Heart left ventricle (tissue), 16 donors: ENCODE results near the gene CNGB1. TPM values are rescaled to one million over a fixed set of nuclear protein-coding genes. Genes with fewer than 3 reads are reported as not detected.

Source experiments
- ATAC-seq, 4 donors: fragments of 200-7000 bp; cut with Tn5 transposase; one replicate each; pipeline ENCODE4 v1.9.1; 2020 to 2022; ENCODE audit warnings: moderate library complexity in 4 of 4, mild to moderate bottlenecking in 3 of 4, moderate number of reproducible peaks in 1 of 4
- DNase-seq, 5 donors: peaks; one replicate each; pipeline ENCODE4 v3.0.0-alpha.2; 2020
- H3K27ac ChIP-seq, 12 donors: fragments of 200-600 bp; sonication (generic) in 4 of 12; one replicate each; pipeline versions ENCODE4 v1.5.0 to v1.8.0; 2016 to 2022; ENCODE audit warnings: mild to moderate bottlenecking in 2 of 12
- H3K27me3 ChIP-seq, 9 donors: fragments of 200-600 bp; sonication (generic) in 2 of 9; one replicate each; pipeline versions ENCODE4 v1.5.1 to v1.8.0; 2016 to 2022; ENCODE audit warnings: mild to moderate bottlenecking in 3 of 9
- H3K36me3 ChIP-seq, 9 donors: fragments of 200-600 bp; sonication (generic) in 2 of 9; one replicate each; pipeline versions ENCODE4 v1.5.0 to v1.8.0; 2018 to 2022; ENCODE audit warnings: mild to moderate bottlenecking in 2 of 9
- H3K4me1 ChIP-seq, 12 donors: fragments of 200-600 bp; sonication (generic) in 4 of 12; one replicate each; pipeline versions ENCODE4 v1.5.0 to v1.8.0; 2016 to 2022; ENCODE audit warnings: mild to moderate bottlenecking in 3 of 12
- H3K4me3 ChIP-seq, 12 donors: fragments of 200-600 bp; sonication (generic) in 4 of 12; one replicate each; pipeline versions ENCODE4 v1.5.0 to v1.8.0; 2017 to 2022; ENCODE audit warnings: mild to moderate bottlenecking in 9 of 12, moderate library complexity in 4 of 12
- H3K9me3 ChIP-seq, 12 donors: fragments of 200-600 bp; sonication (generic) in 4 of 12; one replicate each; pipeline versions ENCODE4 v1.5.0 to v1.8.0; 2016 to 2022; ENCODE audit warnings: mild to moderate bottlenecking in 1 of 12
- POLR2A ChIP-seq, 2 donors: fragments of 450-650 bp; IDR thresholded peaks; one replicate each; pipeline ENCODE4 v1.6.1; 2017; ENCODE audit warnings: antibody characterized with exemption in 2 of 2, mild to moderate bottlenecking in 2 of 2, moderate library complexity in 2 of 2
- WGBS, 4 donors: extraction: QIAGEN DNeasy Blood & Tissue Kit in 2 of 4; methylation state at CpG; one replicate each; pipeline versions ENCODE4 v1.1.5 to v1.1.7; 2013 to 2018; 5-methylcytosine and 5-hydroxymethylcytosine counted together
- intact Hi-C, 10 donors: fragments of 100-400 bp; cut with DNase I; formaldehyde crosslinking; loops; one replicate each; pipeline versions ENCODE4 v1.11.1 to v1.14.2; 2022
- polyA plus RNA-seq, 2 donors: library from polyadenylated mRNA; stranded (reverse); fragments of 200-250 nt; gene quantifications; one replicate each; pipeline ENCODE4 v1.2.3, GENCODE V29; 2013
- total RNA-seq, 9 donors: library from RNA; depleted of rRNA in 2 of 9; stranded (reverse); fragments of >200 nt in 2 of 9; fragmentation: NEBNext Ultra II Directional in 3 of 9; extraction: Animal tissue kit (Norgen Biotek cat#: 25700) in 3 of 9; gene quantifications; one replicate each; pipeline versions ENCODE4 v1.1.0 to v1.2.4, GENCODE V29; 2016 to 2023
- TF ChIP-seq, protein P1 (sequence below), 12 donors: fragments of 200-600 bp; sonication (generic) in 4 of 12; IDR thresholded peaks; one replicate each; pipeline versions ENCODE4 v1.5.0 to v1.8.0; 2018 to 2022; ENCODE audit warnings: antibody characterized with exemption in 12 of 12, mild to moderate bottlenecking in 5 of 12
- donor health status: ischemic (EF 13 %, LVEDD 7.1; RV severe dilation, severe dysfunction).
- donor health status: healthy with polysubstance abuse.
- donor health status: DM: no; HTN: yes; CAD: no.
- donor health status: DM: no; HTN: no; CAD: no.
- donor health status: ischemic (EF 25% LVEDD 6.9; RV normal size, moderate dysfunction).
- donor health status: ischemic (EF 25% LVEDD 5.7; RV mildly dilated, moderate dysfunction).
- donor health status: healthy.
- donor health status: DM: yes; HTN: yes; CAD: no.
- donor health status: ischemic (EF 35%, LVEDD 5.7; RV mildly dilated, moderate dysfunction).
- donor health status: nonischemic (EF 11% LVEDD 7.7; RV severe dilation, severe dysfunction).
- donor health status: DM: yes; HTN: yes; CAD: no.
- donor health status: PGD.
- donor health status: ischemic (EF 29% LVEDD 5.4; RV normal size, mild dysfunction).
- donor health status: nonischemic (EF 23%, LVEDD 6.1; RV moderate dilation, normal function).

CNGB1 gene
- total and polyA plus RNA-seq, 11 donors: not detected

GRCh38 chr16:57985204-57986181, 14.6 kb upstream of the CNGB1 start:
- intact Hi-C loops: loop anchor here in 1 of 10 donors (10.0 kb wide), 1 partner anchor 401 kb away; no protein-coding TSS in a partner anchor

GRCh38 chr16:57984443-57985203, 13.7 kb upstream of the CNGB1 start:
- intact Hi-C loops: loop anchor here in 1 of 10 donors (10.0 kb wide), 1 partner anchor 400 kb away; no protein-coding TSS in a partner anchor
- TF ChIP-seq, protein P1, sequence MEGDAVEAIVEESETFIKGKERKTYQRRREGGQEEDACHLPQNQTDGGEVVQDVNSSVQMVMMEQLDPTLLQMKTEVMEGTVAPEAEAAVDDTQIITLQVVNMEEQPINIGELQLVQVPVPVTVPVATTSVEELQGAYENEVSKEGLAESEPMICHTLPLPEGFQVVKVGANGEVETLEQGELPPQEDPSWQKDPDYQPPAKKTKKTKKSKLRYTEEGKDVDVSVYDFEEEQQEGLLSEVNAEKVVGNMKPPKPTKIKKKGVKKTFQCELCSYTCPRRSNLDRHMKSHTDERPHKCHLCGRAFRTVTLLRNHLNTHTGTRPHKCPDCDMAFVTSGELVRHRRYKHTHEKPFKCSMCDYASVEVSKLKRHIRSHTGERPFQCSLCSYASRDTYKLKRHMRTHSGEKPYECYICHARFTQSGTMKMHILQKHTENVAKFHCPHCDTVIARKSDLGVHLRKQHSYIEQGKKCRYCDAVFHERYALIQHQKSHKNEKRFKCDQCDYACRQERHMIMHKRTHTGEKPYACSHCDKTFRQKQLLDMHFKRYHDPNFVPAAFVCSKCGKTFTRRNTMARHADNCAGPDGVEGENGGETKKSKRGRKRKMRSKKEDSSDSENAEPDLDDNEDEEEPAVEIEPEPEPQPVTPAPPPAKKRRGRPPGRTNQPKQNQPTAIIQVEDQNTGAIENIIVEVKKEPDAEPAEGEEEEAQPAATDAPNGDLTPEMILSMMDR (IDR thresholded peaks at IDR 0.05): no peak
- no peak for TF ChIP-seq POLR2A (IDR thresholded peaks at IDR 0.05)
- no peaks in the 10 kb centered on the region for H3K9me3 ChIP-seq
- DNase-seq (peak; percentile 79 to 95 (median 87)), ATAC-seq (peak; percentile 59 to 91 (median 89))
- H3K27me3 ChIP-seq: peaks cover 0 to 12% (median 0%) of the 10 kb centered on the region in 9 donors
- H3K4me1 ChIP-seq: peaks cover 0 to 22% (median 10%) of the 10 kb centered on the region in 12 donors
- H3K36me3 ChIP-seq: no peaks in the 10 kb centered on the region
- WGBS, 4 donors: 9 to 15% (median 12%) methylated on average over 52 to 64 of the region's 64 CpGs
- H3K4me3 ChIP-seq: peak overlapping the region; percentile 34 to 67 (median 58)
- H3K27ac ChIP-seq: peak overlapping the region in 1 of 12 donors; percentile 47

More at GRCh38 chr16:57985204-57986181, 14.6 kb upstream of the CNGB1 start:
- H3K27ac ChIP-seq: peak overlapping the region in 1 of 12 donors; percentile 47
- peak overlapping the region; percentile 34 to 67 (median 58) for H3K4me3 ChIP-seq
- H3K36me3 ChIP-seq: no peaks in the 10 kb centered on the region
- DNase-seq: peak in 1 of 5 donors; percentile 66
- TF ChIP-seq, protein P1 (IDR thresholded peaks at IDR 0.05): no peak
- TF ChIP-seq POLR2A (IDR thresholded peaks at IDR 0.05): no peak
- H3K4me1 ChIP-seq: peaks cover 0 to 22% (median 10%) of the 10 kb centered on the region in 12 donors
- H3K27me3 ChIP-seq: peaks cover 0 to 12% (median 0%) of the 10 kb centered on the region in 9 donors
- peak; percentile 21 to 50 (median 32) for ATAC-seq
- no peaks in the 10 kb centered on the region for H3K9me3 ChIP-seq
- WGBS, 4 donors: 17 to 32% (median 25%) methylated on average over 35 to 62 of the region's 62 CpGs

DNA sequence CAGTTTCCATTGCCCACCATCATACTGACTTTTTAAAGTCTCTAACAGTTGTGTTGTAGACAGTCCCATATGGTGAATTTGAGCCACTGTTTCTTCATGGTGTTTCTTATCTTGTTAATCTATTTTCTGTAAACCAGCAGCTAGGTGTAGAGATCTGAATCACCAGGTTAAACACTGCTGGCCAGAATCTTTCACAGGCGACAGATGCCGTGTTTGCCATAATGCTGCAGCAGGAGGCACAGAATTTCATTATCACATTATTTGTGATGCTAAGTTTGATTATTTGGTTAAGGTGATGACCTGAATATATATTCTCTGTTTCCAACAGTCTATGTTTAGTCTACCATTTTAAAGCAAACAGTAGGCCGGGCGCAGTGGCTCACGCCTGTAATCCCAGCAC, 11.5 kb upstream of the CNGB1 start:
- Histone ChIP-seq H3K27ac (no peak overlapping the region), H3K36me3 (no peaks in the 10 kb centered on the region), H3K4me1 (peaks cover 0 to 16% (median 10%) of the 10 kb centered on the region in 12 donors), H3K4me3 (no peak overlapping the region), H3K27me3 (peaks cover 0 to 12% (median 0%) of the 10 kb centered on the region in 9 donors), H3K9me3 (no peaks in the 10 kb centered on the region)
- intact Hi-C loops: loop anchor here in 1 of 10 donors (10.0 kb wide), 1 partner anchor 398 kb away; no protein-coding TSS in a partner anchor
- 79 to 89% (median 82%) methylated on average over 5 of the region's 5 CpGs for WGBS, 4 donors
- no peak for TF ChIP-seq POLR2A (IDR thresholded peaks at IDR 0.05)
- TF ChIP-seq, protein P1 (IDR thresholded peaks at IDR 0.05): no peak
- DNase-seq (peak in 1 of 5 donors; percentile 16), ATAC-seq (no peak)
